HEK293T (cell line): ENCODE results near the gene CFLAR.

Experiments
- CTCF ChIA-PET: fragments of 350-600 bp; formaldehyde crosslinking; extraction: SDS; loops from one replicate; lab custom pipeline; 2021; ENCODE audit warnings: antibody characterized with exemption, inconsistent platforms; lab: Yijun Ruan, JAX
- POLR2A ChIA-PET: fragments of 350-600 bp; formaldehyde crosslinking; extraction: SDS; loops from one replicate; lab custom pipeline; 2020; ENCODE audit warnings: antibody characterized with exemption, inconsistent platforms; lab: Yijun Ruan, JAX
- DNase-seq: peaks from one replicate; pipeline ENCODE4 v3.0.0; 2012; ENCODE audit warnings: mixed read lengths; ENCODE audit errors: extremely low spot score
- ARNT ChIP-seq: fragments of 450-650 bp; IDR thresholded peaks from 2 replicates; pipeline ENCODE4 v1.6.1; 2017; ENCODE audit warnings: mild to moderate bottlenecking
- BHLHE40 ChIP-seq: fragments of 450-650 bp; IDR thresholded peaks from 2 replicates; pipeline ENCODE4 v1.6.1; 2016; ENCODE audit warnings: mild to moderate bottlenecking, moderate library complexity, borderline replicate concordance
- CTBP1 ChIP-seq: fragments of 450-650 bp; IDR thresholded peaks from 2 replicates; pipeline ENCODE4 v1.6.1; 2016; ENCODE audit warnings: borderline replicate concordance
- ELF4 ChIP-seq: fragments of 450-650 bp; IDR thresholded peaks from 2 replicates; pipeline ENCODE4 v1.6.1; 2017; ENCODE audit warnings: antibody characterized with exemption
- FOXA1 ChIP-seq: fragments of 450-650 bp; IDR thresholded peaks from 2 replicates; pipeline ENCODE4 v1.6.1; 2016; ENCODE audit warnings: mild to moderate bottlenecking
- FOXK2 ChIP-seq: fragments of 450-650 bp; IDR thresholded peaks from 2 replicates; pipeline ENCODE4 v1.6.1; 2016; ENCODE audit warnings: mild to moderate bottlenecking
- FOXM1 ChIP-seq: fragments of 450-650 bp; IDR thresholded peaks from 2 replicates; pipeline ENCODE4 v1.6.1; 2017; ENCODE audit warnings: mild to moderate bottlenecking, borderline replicate concordance
- HDGF ChIP-seq: fragments of 450-650 bp; IDR thresholded peaks from 2 replicates; pipeline ENCODE4 v1.6.1; 2017; ENCODE audit warnings: antibody characterized with exemption, borderline replicate concordance
- L3MBTL2 ChIP-seq: fragments of 450-650 bp; conservative IDR thresholded peaks from 2 replicates; pipeline ENCODE4 v1.6.1; 2016; ENCODE audit warnings: mild to moderate bottlenecking
- LEF1 ChIP-seq: fragments of 450-650 bp; IDR thresholded peaks from 2 replicates; pipeline ENCODE4 v1.6.1; 2017; ENCODE audit warnings: mild to moderate bottlenecking, borderline replicate concordance
- NFRKB ChIP-seq: fragments of 450-650 bp; IDR thresholded peaks from 2 replicates; pipeline ENCODE4 v1.6.1; 2016; ENCODE audit warnings: mild to moderate bottlenecking, moderate library complexity
- PKNOX1 ChIP-seq: fragments of 450-650 bp; IDR thresholded peaks from 2 replicates; pipeline ENCODE4 v1.6.1; 2016
- SP1 ChIP-seq: fragments of 450-650 bp; IDR thresholded peaks from 2 replicates; pipeline ENCODE4 v1.6.1; 2017
- SUZ12 ChIP-seq: fragments of 450-650 bp; IDR thresholded peaks from 2 replicates; pipeline ENCODE4 v1.6.1; 2016; ENCODE audit warnings: mild to moderate bottlenecking
- TARDBP ChIP-seq: fragments of 450-650 bp; IDR thresholded peaks from 2 replicates; pipeline ENCODE4 v1.6.1; 2016
- ZNF384 ChIP-seq: fragments of 450-650 bp; IDR thresholded peaks from 2 replicates; pipeline ENCODE4 v1.6.1; 2016

Gene CFLAR

GRCh38 chr2:201203916-201204654 is 88.1 kb downstream of the CFLAR start:
- CTCF ChIA-PET, result no interaction called here
- TF ChIP-seq TARDBP (no peak), ELF4 (no peak), FOXM1 (no peak), PKNOX1 (no peak), BHLHE40 (no peak), LEF1 (no peak), ARNT (no peak), FOXK2 (no peak), ZNF384 (no peak), FOXA1 (no peak), HDGF (no peak), L3MBTL2 (no peak), SUZ12 (no peak), NFRKB (no peak), CTBP1 (no peak)

GRCh38 chr2:201204655-201205514 is 88.9 kb downstream of the CFLAR start:
- DNase-seq, result no peak
- TF ChIP-seq ELF4 (no peak), SP1 (no peak), ZNF384 (no peak), HDGF (no peak), BHLHE40 (no peak)
- POLR2A ChIA-PET, result no interaction called here
- CTCF ChIA-PET, result interaction anchor here (0.6 kb wide), 1 partner anchor 27 kb away, joined by 3 read pairs; no protein-coding TSS in a partner anchor

More at GRCh38 chr2:201203916-201204654, 88.1 kb downstream of the CFLAR start:
- POLR2A ChIA-PET, result no interaction called here
- DNase-seq, result no peak

GRCh38 chr2:201205515-201205849 is 89.5 kb downstream of the CFLAR start:
- ChIA-PET CTCF (interaction anchor here (0.6 kb wide), 1 partner anchor 26 kb away, joined by 3 read pairs; no protein-coding TSS in a partner anchor), POLR2A (no interaction called here)
- DNase-seq, result no peak
- TF ChIP-seq L3MBTL2 (no peak), BHLHE40 (no peak), ZNF384 (no peak), ARNT (no peak), CTBP1 (no peak), FOXK2 (no peak), PKNOX1 (no peak), SUZ12 (no peak), FOXM1 (no peak), LEF1 (no peak), ELF4 (no peak), FOXA1 (no peak), NFRKB (no peak)

- no peak for DNase-seq
- no peak for TF ChIP-seq ZNF384
- no peak for TF ChIP-seq PKNOX1
- no peak for TF ChIP-seq L3MBTL2
- TF ChIP-seq HDGF, result no peak
- TF ChIP-seq BHLHE40, result no peak
- no peak for TF ChIP-seq NFRKB
- TF ChIP-seq ARNT, result no peak
- TF ChIP-seq FOXM1, result no peak
- TF ChIP-seq LEF1, result no peak
- TF ChIP-seq CTBP1, result no peak
- TF ChIP-seq FOXA1, result no peak
- no peak for TF ChIP-seq FOXK2
- POLR2A ChIA-PET, result no interaction called here
- CTCF ChIA-PET, result no interaction called here
Observed at GRCh38 chr2:201208563-201209252, 92.7 kb downstream of the CFLAR start.

GRCh38 chr2:201215963-201216362 is 100.0 kb downstream of the CFLAR start:
- TF ChIP-seq SP1 (no peak), CTBP1 (no peak), FOXK2 (no peak), ARNT (no peak), SUZ12 (no peak), FOXA1 (no peak), ZNF384 (no peak), BHLHE40 (no peak), HDGF (no peak), ELF4 (no peak)
- ChIA-PET POLR2A (no interaction called here), CTCF (no interaction called here)
- no peak for DNase-seq
